NCI-H748 treated with DMSO at 0.1 percent for 48 hours (cell line): ENCODE data around the gene MRPL9.
A peak's percentile ranks its signal among the peaks of the same experiment; 100 is the strongest.

Experiments
- DNase-seq: peaks from one replicate; lab custom pipeline; 2025; lab: John Stamatoyannopoulos, UW

MRPL9 gene

GRCh38 chr1:151762941-151763921 is at the start of gene MRPL9:
TSS of gene MRPL9 (minus strand) at chr1:151763496. CDS start at chr1:151763479, 17 bp downstream.
- DNase-seq = peak; percentile 36

- no peak for DNase-seq
Measured at GRCh38 chr1:151811181-151811580, 47.9 kb upstream of the MRPL9 start.

- no peak for DNase-seq
Measured at GRCh38 chr1:151809985-151810556, 46.8 kb upstream of the MRPL9 start.

- DNase-seq = no peak
Measured at GRCh38 chr1:151809290-151809984, 46.1 kb upstream of the MRPL9 start.

GRCh38 chr1:151807766-151808165 is 44.5 kb upstream of the MRPL9 start:
- no peak for DNase-seq

- DNase-seq = no peak
Measured at GRCh38 chr1:151807131-151807530, 43.8 kb upstream of the MRPL9 start.

GRCh38 chr1:151806170-151806569 is 42.9 kb upstream of the MRPL9 start:
- DNase-seq = no peak

- no peak for DNase-seq
Measured at GRCh38 chr1:151805066-151805820, 41.9 kb upstream of the MRPL9 start, which contains the start of gene LINGO4. TSS of gene LINGO4 (minus strand) at chr1:151805419. CDS start at chr1:151802704, 2,715 bp downstream.

- DNase-seq = no peak
Measured at GRCh38 chr1:151803915-151804314, 40.6 kb upstream of the MRPL9 start.

- DNase-seq = no peak
Measured at GRCh38 chr1:151803164-151803563, 39.9 kb upstream of the MRPL9 start.

- no peak for DNase-seq
Measured at GRCh38 chr1:151802372-151802771, 39.1 kb upstream of the MRPL9 start.

- no peak for DNase-seq
Measured at GRCh38 chr1:151801846-151802245, 38.5 kb upstream of the MRPL9 start.

- no peak for DNase-seq
Measured at GRCh38 chr1:151801310-151801820, 38.1 kb upstream of the MRPL9 start.

- DNase-seq = no peak
Measured at GRCh38 chr1:151800830-151801229, 37.5 kb upstream of the MRPL9 start.

- no peak for DNase-seq
Measured at GRCh38 chr1:151799179-151800022, 36.1 kb upstream of the MRPL9 start.

- no peak for DNase-seq
Measured at GRCh38 chr1:151798571-151798970, 35.3 kb upstream of the MRPL9 start.

- DNase-seq = peak; percentile 37
Measured at GRCh38 chr1:151790940-151791651, 27.8 kb upstream of the MRPL9 start.

- DNase-seq = peak; percentile 99
Measured at GRCh38 chr1:151790071-151790939, 27.0 kb upstream of the MRPL9 start, which contains the start of gene TDRKH. TSS of gene TDRKH (minus strand) at chr1:151790500. CDS start at chr1:151783022, 7,478 bp downstream.

- DNase-seq = no peak
Measured at GRCh38 chr1:151787689-151788088, 24.4 kb upstream of the MRPL9 start.
